ENCODE measurements around the gene GALNS.

Gene GALNS

DNA sequence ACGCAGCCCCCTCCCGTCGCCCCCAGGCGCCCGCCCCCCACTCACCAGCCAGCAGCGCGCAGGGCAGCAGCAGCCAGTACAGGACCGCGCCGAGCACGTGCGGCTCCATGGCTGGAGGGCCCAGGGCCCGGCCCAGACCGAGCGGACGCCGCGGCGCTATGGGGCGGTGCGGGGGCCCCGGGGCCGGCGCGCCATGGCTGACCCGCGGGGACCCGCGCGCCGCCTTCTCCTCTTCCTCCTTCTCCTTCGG is 72.0 kb downstream of the GALNS start:
- Histone ChIP-seq H3K27me3 (ENCODE audit: insufficient read depth, insufficient read length) (peaks cover 20% of the 10 kb centered on the region), H3K9ac (ENCODE audit: insufficient read length, low read depth) (peak overlapping the region; percentile 80), H3K36me3 (ENCODE audit: insufficient read depth, insufficient read length, low read length) (peaks cover 5% of the 10 kb centered on the region), H3K9me3 (ENCODE audit: insufficient read depth, low read length) (no peaks in the 10 kb centered on the region), H3K4me3 (ENCODE audit: insufficient read length, low read depth) (peak overlapping the region; percentile 58), H3K4me1 (ENCODE audit: insufficient read depth, insufficient read length) (peaks cover 26% of the 10 kb centered on the region)
- TF ChIP-seq SUZ12 (IDR thresholded peaks at IDR 0.05; ENCODE audit: extremely low read depth, insufficient read depth, insufficient read length) (no peak), ZNF274 (IDR thresholded peaks at IDR 0.05; ENCODE audit: low read depth, low read length) (no peak), YY1 (IDR thresholded peaks at IDR 0.05; ENCODE audit: insufficient read depth, insufficient read length) (no peak)
- DNase-seq (ENCODE audit: low read depth, low spot score) = no peak

DNA sequence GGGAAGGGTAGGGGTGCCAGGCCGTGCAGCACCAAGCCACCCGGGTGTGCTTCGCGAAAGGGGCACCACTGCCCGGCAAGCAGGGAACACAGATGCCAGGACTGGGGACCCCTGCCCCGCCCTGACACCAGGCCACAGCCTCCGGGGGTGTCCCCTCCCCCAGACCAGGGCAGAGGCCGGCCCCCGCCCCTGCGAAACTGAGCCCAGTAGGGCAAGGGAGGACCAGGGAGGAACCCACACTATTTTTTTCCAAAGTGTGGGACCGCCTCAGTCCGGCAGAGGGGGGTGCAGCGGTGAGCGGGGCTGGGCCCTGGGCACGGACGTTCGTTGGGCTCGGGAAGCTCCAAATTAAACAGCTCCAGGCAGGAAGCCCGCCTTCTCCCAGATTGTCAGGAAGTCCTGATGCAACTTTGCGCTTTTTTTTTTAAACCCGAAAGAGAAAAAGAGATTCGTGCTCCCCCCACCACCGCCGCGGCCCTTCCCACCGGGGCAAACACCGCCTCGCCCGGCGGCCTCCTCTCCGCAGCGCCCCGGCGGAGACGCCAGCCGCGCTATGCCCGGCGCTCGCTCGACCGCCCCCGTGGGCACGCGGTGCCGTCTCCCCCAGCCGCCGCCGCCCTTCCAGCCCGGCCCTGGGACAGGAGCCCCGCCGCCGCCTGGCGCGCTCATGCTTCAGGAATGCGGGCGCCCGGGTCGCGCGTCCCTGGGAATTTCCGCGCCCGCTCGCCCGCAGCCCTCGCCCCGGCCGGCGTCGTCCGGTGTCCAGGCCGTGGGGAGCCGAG is 72.5 kb downstream of the GALNS start:
- TF ChIP-seq YY1 (IDR thresholded peaks at IDR 0.05; ENCODE audit: insufficient read depth, insufficient read length) = no peak
- no peak for TF ChIP-seq ZNF274 (IDR thresholded peaks at IDR 0.05; ENCODE audit: low read depth, low read length)
- no peak for TF ChIP-seq SUZ12 (IDR thresholded peaks at IDR 0.05; ENCODE audit: extremely low read depth, insufficient read depth, insufficient read length)
- DNase-seq (ENCODE audit: low read depth, low spot score) = no peak
- Histone ChIP-seq H3K9me3 (ENCODE audit: insufficient read depth, low read length) (no peaks in the 10 kb centered on the region), H3K27me3 (ENCODE audit: insufficient read depth, insufficient read length) (peaks cover 20% of the 10 kb centered on the region), H3K4me3 (ENCODE audit: insufficient read length, low read depth) (peak overlapping the region; percentile 58), H3K36me3 (ENCODE audit: insufficient read depth, insufficient read length, low read length) (peaks cover 8% of the 10 kb centered on the region), H3K4me1 (ENCODE audit: insufficient read depth, insufficient read length) (peaks cover 29% of the 10 kb centered on the region), H3K9ac (ENCODE audit: insufficient read length, low read depth) (peak overlapping the region; percentile 80)

DNA sequence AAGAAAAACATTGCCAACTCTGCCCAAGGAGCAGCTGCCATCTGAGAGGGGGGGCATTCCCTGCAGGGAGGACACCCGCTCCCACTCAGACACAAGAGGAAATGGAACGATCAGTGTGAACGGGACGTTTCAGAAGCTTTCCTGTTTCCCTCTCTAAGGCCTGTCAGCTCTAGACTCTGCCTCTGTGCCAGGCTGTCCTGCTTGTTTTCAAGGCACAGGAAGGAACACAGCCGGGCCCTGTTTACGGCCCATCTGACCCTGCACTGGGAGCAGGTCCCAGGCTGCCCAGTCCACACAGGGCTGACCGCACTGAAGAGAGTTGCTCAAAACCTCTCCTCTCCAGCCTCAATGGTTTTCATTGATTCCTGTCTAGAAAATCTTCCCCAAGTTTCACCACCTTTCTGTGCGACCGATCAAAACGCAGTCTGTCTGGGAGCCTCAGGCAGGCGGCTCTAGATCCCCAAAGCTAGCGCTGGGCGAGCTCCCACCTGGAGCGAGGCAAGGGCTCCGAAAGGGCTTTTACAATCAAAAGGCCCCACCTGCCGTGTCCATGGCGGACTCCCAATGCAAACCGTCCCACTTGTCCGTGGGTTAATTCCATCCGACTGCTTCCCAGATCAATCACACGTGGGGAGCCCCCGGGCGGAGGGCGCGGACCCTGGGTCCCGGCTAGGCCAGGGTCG is 73.2 kb downstream of the GALNS start:
- peak overlapping the region; percentile 80 for H3K9ac ChIP-seq (ENCODE audit: insufficient read length, low read depth)
- peaks cover 20% of the 10 kb centered on the region for H3K27me3 ChIP-seq (ENCODE audit: insufficient read depth, insufficient read length)
- DNase-seq (ENCODE audit: low read depth, low spot score) = no peak
- peaks cover 12% of the 10 kb centered on the region for H3K36me3 ChIP-seq (ENCODE audit: insufficient read depth, insufficient read length, low read length)
- peak overlapping the region; percentile 58 for H3K4me3 ChIP-seq (ENCODE audit: insufficient read length, low read depth)
- no peak for TF ChIP-seq SUZ12 (IDR thresholded peaks at IDR 0.05; ENCODE audit: extremely low read depth, insufficient read depth, insufficient read length)
- no peak for TF ChIP-seq ZNF274 (IDR thresholded peaks at IDR 0.05; ENCODE audit: low read depth, low read length)
- no peak for TF ChIP-seq YY1 (IDR thresholded peaks at IDR 0.05; ENCODE audit: insufficient read depth, insufficient read length)
- no peaks in the 10 kb centered on the region for H3K9me3 ChIP-seq (ENCODE audit: insufficient read depth, low read length)
- H3K4me1 ChIP-seq (ENCODE audit: insufficient read depth, insufficient read length) = peaks cover 35% of the 10 kb centered on the region

DNA sequence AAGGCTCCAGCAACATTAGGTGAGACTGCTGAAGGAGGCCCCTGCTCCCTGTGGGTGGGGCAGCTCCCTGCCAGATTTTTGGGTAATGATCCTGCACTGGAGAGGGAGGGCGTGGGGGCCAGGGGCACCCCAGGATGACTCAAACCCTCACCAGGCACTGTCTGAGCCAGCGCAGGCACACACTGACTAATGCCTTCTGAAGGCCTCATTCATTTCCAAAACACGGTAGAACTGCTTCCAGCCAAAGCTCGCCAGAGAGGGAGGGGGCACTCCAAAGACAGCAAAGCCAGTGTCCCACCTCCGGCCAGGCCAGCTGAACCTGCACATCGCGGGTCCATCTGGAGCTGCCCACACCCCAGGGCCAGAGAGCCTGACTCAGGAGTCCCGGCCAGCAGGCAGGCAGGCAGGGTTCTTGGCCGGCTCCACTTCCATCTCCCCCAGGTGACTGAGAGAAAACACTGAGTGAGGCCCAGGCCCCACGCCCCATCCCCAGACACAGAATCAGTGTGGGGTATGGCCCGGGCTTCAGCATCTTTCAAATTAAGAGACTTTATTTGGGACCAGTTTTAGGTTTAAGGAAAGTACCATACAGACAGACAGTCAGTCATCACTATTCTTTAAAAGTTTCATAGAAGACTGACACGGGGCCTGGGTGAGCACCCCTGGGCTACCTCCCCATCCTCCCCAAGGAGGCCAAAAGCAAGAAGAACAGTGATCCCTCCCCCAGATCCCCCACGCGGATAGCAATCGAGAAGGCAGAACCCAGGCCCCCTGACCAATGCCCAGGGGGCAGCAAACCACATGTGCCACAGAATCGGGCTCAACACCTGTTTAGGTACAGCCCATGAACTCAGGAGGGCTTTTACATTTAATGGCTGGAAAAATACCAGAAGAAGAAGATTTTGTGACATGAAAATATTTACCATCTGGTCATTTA is 74.0 kb downstream of the GALNS start:
- H3K9me3 ChIP-seq (ENCODE audit: insufficient read depth, low read length) = no peaks in the 10 kb centered on the region
- H3K27me3 ChIP-seq (ENCODE audit: insufficient read depth, insufficient read length) = peaks cover 20% of the 10 kb centered on the region
- no peak for DNase-seq (ENCODE audit: low read depth, low spot score)
- H3K36me3 ChIP-seq (ENCODE audit: insufficient read depth, insufficient read length, low read length) = peaks cover 16% of the 10 kb centered on the region
- H3K4me3 ChIP-seq (ENCODE audit: insufficient read length, low read depth) = no peak overlapping the region
- no peak for TF ChIP-seq SUZ12 (IDR thresholded peaks at IDR 0.05; ENCODE audit: extremely low read depth, insufficient read depth, insufficient read length)
- TF ChIP-seq ZNF274 (IDR thresholded peaks at IDR 0.05; ENCODE audit: low read depth, low read length) = no peak
- no peak for TF ChIP-seq YY1 (IDR thresholded peaks at IDR 0.05; ENCODE audit: insufficient read depth, insufficient read length)
- H3K4me1 ChIP-seq (ENCODE audit: insufficient read depth, insufficient read length) = peaks cover 40% of the 10 kb centered on the region
- peak overlapping the region; percentile 54 for H3K9ac ChIP-seq (ENCODE audit: insufficient read length, low read depth)

DNA sequence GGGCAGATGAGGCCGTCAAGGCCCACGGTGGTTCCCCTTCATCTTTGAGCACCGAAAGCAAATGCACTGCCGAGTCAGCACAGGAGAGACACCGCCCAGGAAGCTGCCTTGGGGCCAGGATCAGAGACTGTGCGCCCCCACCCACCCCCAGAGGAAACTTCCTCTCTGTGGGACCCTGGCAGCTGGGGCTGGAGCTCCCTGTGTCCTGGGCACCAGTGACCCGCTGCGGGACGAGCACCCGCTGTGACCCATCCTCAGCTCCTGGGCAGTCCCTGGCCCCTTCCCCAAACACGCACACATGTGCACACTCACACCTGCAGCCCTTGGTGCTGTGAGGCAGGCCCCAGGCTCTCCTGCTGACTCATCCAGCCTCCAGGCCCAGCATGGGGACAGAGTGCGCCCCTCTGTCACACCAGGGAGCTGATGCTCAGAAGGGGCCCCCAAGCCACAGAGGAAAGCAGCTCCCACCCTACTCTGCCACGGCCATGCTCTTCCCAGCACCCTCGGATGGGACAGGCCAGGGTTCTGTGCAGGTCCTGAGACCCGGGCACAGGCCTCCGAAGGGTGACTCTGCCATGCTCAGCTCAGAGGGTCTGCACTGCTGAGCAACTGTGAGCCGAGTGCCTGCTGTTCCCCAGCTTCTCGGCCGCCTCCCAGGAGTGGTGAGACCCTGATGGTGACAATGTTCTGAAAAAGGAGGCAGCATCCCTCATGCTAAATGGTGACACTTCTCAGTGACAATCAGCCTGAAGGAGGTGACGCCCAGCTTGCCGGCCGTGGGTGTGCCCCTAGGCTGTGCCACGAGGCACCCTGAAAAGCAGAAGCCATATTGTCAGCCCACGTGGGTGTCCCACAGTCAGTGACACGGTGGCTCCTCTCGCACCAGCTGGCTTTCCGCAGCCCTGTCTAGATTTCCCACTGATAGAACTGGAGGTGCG is 75.3 kb downstream of the GALNS start:
- no peaks in the 10 kb centered on the region for H3K9me3 ChIP-seq (ENCODE audit: insufficient read depth, low read length)
- no peak overlapping the region for H3K4me3 ChIP-seq (ENCODE audit: insufficient read length, low read depth)
- no peak for DNase-seq (ENCODE audit: low read depth, low spot score)
- peaks cover 51% of the 10 kb centered on the region for H3K4me1 ChIP-seq (ENCODE audit: insufficient read depth, insufficient read length)
- peaks cover 20% of the 10 kb centered on the region for H3K27me3 ChIP-seq (ENCODE audit: insufficient read depth, insufficient read length)
- peak overlapping the region; percentile 61 for H3K9ac ChIP-seq (ENCODE audit: insufficient read length, low read depth)
- no peak for TF ChIP-seq ZNF274 (IDR thresholded peaks at IDR 0.05; ENCODE audit: low read depth, low read length)
- H3K36me3 ChIP-seq (ENCODE audit: insufficient read depth, insufficient read length, low read length) = peaks cover 19% of the 10 kb centered on the region

DNA sequence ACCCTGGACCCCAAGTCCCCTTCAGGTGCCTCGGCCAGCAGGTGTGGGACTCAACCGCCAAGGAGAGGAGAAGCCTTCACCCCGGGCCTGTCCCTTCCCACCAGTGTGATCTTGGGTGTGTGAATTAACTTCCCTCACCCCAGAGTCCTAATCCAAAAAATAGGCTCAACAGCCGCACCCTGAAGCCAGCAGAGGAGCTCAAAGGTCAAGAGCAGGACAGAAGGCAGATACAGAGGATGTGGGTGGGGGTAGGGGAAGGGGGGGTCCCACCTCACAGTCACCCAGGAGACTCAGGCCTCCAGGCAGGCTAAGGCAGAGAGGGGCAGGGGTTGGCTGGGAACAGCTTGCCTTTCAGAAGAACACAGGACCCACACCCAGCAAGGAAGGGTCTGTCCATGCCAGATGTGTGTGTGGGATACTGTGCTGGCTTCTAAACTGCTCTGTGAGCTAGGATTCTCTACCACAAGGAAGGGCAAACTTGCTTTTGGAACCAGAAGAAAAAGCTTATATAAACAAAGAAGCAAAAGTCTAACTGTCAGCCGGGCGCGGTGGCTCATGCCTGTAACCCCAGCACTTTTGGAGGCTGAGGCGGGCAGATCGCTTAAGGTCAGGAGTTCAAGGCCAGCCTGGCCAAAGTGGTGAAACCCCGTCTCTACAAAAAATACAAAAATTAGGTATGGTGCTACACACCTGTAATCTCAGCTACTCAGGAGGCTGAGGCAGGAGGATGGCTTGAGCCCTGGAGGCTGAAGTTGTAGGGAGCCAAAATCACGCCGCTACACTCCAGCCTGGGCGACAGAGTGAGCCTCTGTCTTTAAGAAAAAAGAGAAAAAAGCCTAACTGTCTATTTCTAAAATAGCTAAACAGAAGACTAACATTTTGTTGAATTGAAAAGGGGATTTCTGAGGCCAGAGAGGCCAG is 76.3 kb downstream of the GALNS start:
- peak overlapping the region; percentile 42 for H3K9ac ChIP-seq (ENCODE audit: insufficient read length, low read depth)
- peaks cover 54% of the 10 kb centered on the region for H3K4me1 ChIP-seq (ENCODE audit: insufficient read depth, insufficient read length)
- H3K36me3 ChIP-seq (ENCODE audit: insufficient read depth, insufficient read length, low read length) = peaks cover 23% of the 10 kb centered on the region
- no peak for DNase-seq (ENCODE audit: low read depth, low spot score)
- H3K9me3 ChIP-seq (ENCODE audit: insufficient read depth, low read length) = no peaks in the 10 kb centered on the region
- TF ChIP-seq SUZ12 (IDR thresholded peaks at IDR 0.05; ENCODE audit: extremely low read depth, insufficient read depth, insufficient read length) (no peak), YY1 (IDR thresholded peaks at IDR 0.05; ENCODE audit: insufficient read depth, insufficient read length) (no peak), ZNF274 (IDR thresholded peaks at IDR 0.05; ENCODE audit: low read depth, low read length) (no peak)
- H3K27me3 ChIP-seq (ENCODE audit: insufficient read depth, insufficient read length) = peaks cover 16% of the 10 kb centered on the region
- H3K4me3 ChIP-seq (ENCODE audit: insufficient read length, low read depth) = no peak overlapping the region

Measured in NT2/D1 (cell line).